Upper lobe of left lung (tissue), 4 donors: ENCODE measurements around the gene ITGA11.

ENCODE experiments used
- CTCF ChIP-seq, 6 experiments: fragments of 450-650 bp in 4 of 6; fragments of 200-600 bp in 2 of 6; sonication (generic) in 2 of 6; IDR thresholded peaks; one replicate each; pipeline ENCODE4 v1.5.1; 2016 to 2019; ENCODE audit warnings: antibody characterized with exemption in 6 of 6
- EP300 ChIP-seq, 4 donors: sonication (generic); formaldehyde crosslinking; IDR thresholded peaks; one replicate each; pipeline ENCODE4 v1.5.1; 2017; ENCODE audit warnings: antibody characterized with exemption in 4 of 4, control low read depth in 2 of 4
- POLR2A ChIP-seq, 4 donors: fragments of 450-650 bp; IDR thresholded peaks; one replicate each; pipeline ENCODE4 v1.5.1; 2016 to 2017; ENCODE audit warnings: antibody characterized with exemption in 4 of 4, mild to moderate bottlenecking in 2 of 4
- POLR2AphosphoS5 ChIP-seq, 2 donors: sonication (generic); formaldehyde crosslinking; IDR thresholded peaks; one replicate each; pipeline ENCODE4 v1.5.1; 2017; ENCODE audit warnings: antibody characterized with exemption in 2 of 2

- no peak for TF ChIP-seq POLR2A (IDR thresholded peaks at IDR 0.05)
- TF ChIP-seq POLR2AphosphoS5 (IDR thresholded peaks at IDR 0.05) = no peak
- TF ChIP-seq CTCF (IDR thresholded peaks at IDR 0.05) = no peak
- TF ChIP-seq EP300 (IDR thresholded peaks at IDR 0.05) = no peak
Observed at GRCh38 chr15:68417051-68417450, 14.9 kb downstream of the ITGA11 start.
